GM11168 (cell line): Measurements from ENCODE around the gene KCNG4.

Experiments used
- in situ Hi-C: fragments of 300-500 bp; cut with MboI; formaldehyde crosslinking; loops from one replicate; pipeline ENCODE4 v1.12.0; 2022; ENCODE audit warnings: low sequenced_read_pairs; ENCODE audit not compliant: unreplicated experiment

The KCNG4 gene

GRCh38 chr16:84175350-84176081 is 64.3 kb downstream of the KCNG4 start:
- in situ Hi-C loops: loop anchor here (5.0 to 25.0 kb wide), 2 partner anchors 88 to 213 kb away; partner anchors contain the start of genes NECAB2 and OSGIN1

GRCh38 chr16:84174396-84174795 is 65.4 kb downstream of the KCNG4 start:
- in situ Hi-C loops: no loop called here

GRCh38 chr16:84169765-84170310 is 70.0 kb downstream of the KCNG4 start:
- in situ Hi-C loops: no loop called here
